HCEC 1CT (cell line): ENCODE results near the gene GPRC5D.
A peak's percentile ranks its signal among the peaks of the same experiment; 100 is the strongest.

Experiments
- DNase-seq: peaks from one replicate; pipeline ENCODE4 v3.0.0-alpha.2; 2017

GPRC5D gene

GRCh38 chr12:12903642-12904609, 48.0 kb downstream of the GPRC5D start:
- no peak for DNase-seq

GRCh38 chr12:12902036-12902435, 49.9 kb downstream of the GPRC5D start:
- peak; percentile 77 for DNase-seq

GRCh38 chr12:12901158-12901791, 50.7 kb downstream of the GPRC5D start:
- DNase-seq, result peak; percentile 93

- DNase-seq, result no peak
Observed at GRCh38 chr12:12900786-12901157, 51.2 kb downstream of the GPRC5D start.

GRCh38 chr12:12899530-12900380, 52.2 kb downstream of the GPRC5D start:
- peak; percentile 94 for DNase-seq

GRCh38 chr12:12898911-12899511, 53.0 kb downstream of the GPRC5D start:
- DNase-seq, result no peak

GRCh38 chr12:12898136-12898717, 53.7 kb downstream of the GPRC5D start:
- no peak for DNase-seq

- no peak for DNase-seq
Observed at GRCh38 chr12:12897302-12897701, 54.7 kb downstream of the GPRC5D start.

GRCh38 chr12:12896260-12896659, 55.7 kb downstream of the GPRC5D start:
- DNase-seq, result peak; percentile 95

- no peak for DNase-seq
Observed at GRCh38 chr12:12893438-12893837, 58.5 kb downstream of the GPRC5D start.

GRCh38 chr12:12892681-12893141, 59.3 kb downstream of the GPRC5D start:
- no peak for DNase-seq

- DNase-seq, result no peak
Observed at GRCh38 chr12:12891881-12892355, 60.1 kb downstream of the GPRC5D start.

GRCh38 chr12:12891080-12891880, 60.7 kb downstream of the GPRC5D start, which contains the start of gene GPRC5A:
GPRC5A (plus strand) TSS chr12:12891562; CDS start chr12:12908250, 16,688 bp downstream.
- peak; percentile 79 for DNase-seq
